Neuronal stem cell (in vitro differentiated cells): ENCODE results near the gene USP20.

Experiments
- DNase-seq: peaks from one replicate; pipeline ENCODE4 v3.0.0-alpha.2; 2013; ENCODE audit warnings: low spot score
- H2AFZ ChIP-seq: one replicate; pipeline ENCODE4 v1.6.1; 2013; ENCODE audit warnings: mild to moderate bottlenecking, low read length, inconsistent platforms
- H2AK5ac ChIP-seq: 2 replicates; pipeline ENCODE4 v1.6.1; 2013; ENCODE audit warnings: low read depth, mild to moderate bottlenecking, inconsistent platforms, low read length, moderate library complexity, mixed read lengths
- H2BK120ac ChIP-seq: 2 replicates; pipeline ENCODE4 v1.6.1; 2013; ENCODE audit warnings: low read depth, mild to moderate bottlenecking, inconsistent platforms, low read length, moderate library complexity, mixed read lengths
- H2BK12ac ChIP-seq: one replicate; pipeline ENCODE4 v1.6.1; 2013; ENCODE audit warnings: low read length, inconsistent platforms
- H2BK15ac ChIP-seq: 2 replicates; pipeline ENCODE4 v1.6.1; 2013; ENCODE audit warnings: mild to moderate bottlenecking, low read length, inconsistent platforms, mixed read lengths
- H2BK5ac ChIP-seq: one replicate; pipeline ENCODE4 v1.6.1; 2013; ENCODE audit warnings: inconsistent platforms, mild to moderate bottlenecking, low read length, moderate library complexity
- H3K14ac ChIP-seq: one replicate; pipeline ENCODE4 v1.6.1; 2013; ENCODE audit warnings: low read length, inconsistent platforms
- H3K18ac ChIP-seq: 2 replicates; pipeline ENCODE4 v1.6.1; 2013; ENCODE audit warnings: low read length, inconsistent platforms
- H3K23ac ChIP-seq: 2 replicates; pipeline ENCODE4 v1.6.1; 2013; ENCODE audit warnings: low read depth, mild to moderate bottlenecking, mixed read lengths, low read length, inconsistent platforms; ENCODE audit not compliant: poor library complexity
- H3K27ac ChIP-seq: replicated peaks from 3 replicates; pipeline ENCODE4 v1.5.1; 2013; ENCODE audit warnings: low read length, inconsistent platforms
- H3K27me3 ChIP-seq, 3 experiments: 2 replicates each; pipeline ENCODE4 v1.6.1; 2013; ENCODE audit warnings: low read length in 3 of 3, mild to moderate bottlenecking in 2 of 3, inconsistent platforms in 1 of 3, low read depth in 1 of 3, mixed read lengths in 1 of 3, moderate library complexity in 1 of 3; ENCODE audit not compliant: control insufficient read depth in 3 of 3, insufficient read depth in 3 of 3
- H3K36me3 ChIP-seq, 2 donors: replicated peaks in 1 of 2; 2 replicates each; pipeline ENCODE4 v1.6.1; 2013; ENCODE audit warnings: low read length in 2 of 2; ENCODE audit not compliant: control insufficient read depth in 2 of 2, insufficient read depth in 2 of 2
- H3K4ac ChIP-seq: 2 replicates; pipeline ENCODE4 v1.6.1; 2013; ENCODE audit warnings: inconsistent platforms, mild to moderate bottlenecking, low read length, moderate library complexity
- H3K4me1 ChIP-seq, 2 donors: 1 replicate in 1 of 2; 2 replicates in 1 of 2; pipeline ENCODE4 v1.6.1; 2013; ENCODE audit warnings: low read length in 2 of 2, low read depth in 1 of 2; ENCODE audit not compliant: control insufficient read depth in 2 of 2, insufficient read depth in 1 of 2
- H3K4me2 ChIP-seq: one replicate; pipeline ENCODE4 v1.6.1; 2013; ENCODE audit warnings: mild to moderate bottlenecking, low read length, inconsistent platforms; ENCODE audit not compliant: insufficient read depth, poor library complexity, severe bottlenecking
- H3K4me3 ChIP-seq, 2 donors: 2 replicates each; pipeline ENCODE4 v1.5.1; 2013; ENCODE audit warnings: low read length in 2 of 2, mild to moderate bottlenecking in 2 of 2, inconsistent platforms in 1 of 2, moderate library complexity in 1 of 2
- H3K79me1 ChIP-seq: one replicate; pipeline ENCODE4 v1.6.1; 2013; ENCODE audit warnings: low read depth, mild to moderate bottlenecking, inconsistent platforms, low read length, moderate library complexity
- H3K9ac ChIP-seq: one replicate; pipeline ENCODE4 v1.6.1; 2013; ENCODE audit warnings: mild to moderate bottlenecking, low read depth, low read length, inconsistent platforms; ENCODE audit not compliant: poor library complexity
- H3K9me3 ChIP-seq, 2 donors: replicated peaks in 1 of 2; 2 replicates each; pipeline versions ENCODE3 to v1.6.1; 2013; ENCODE audit warnings: low read length in 2 of 2, mild to moderate bottlenecking in 2 of 2, inconsistent platforms in 1 of 2, low read depth in 1 of 2, mixed read lengths in 1 of 2, moderate library complexity in 1 of 2; ENCODE audit not compliant: control insufficient read depth in 2 of 2, insufficient read depth in 1 of 2
- H4K8ac ChIP-seq: one replicate; pipeline ENCODE4 v1.6.1; 2013; ENCODE audit warnings: low read depth, mild to moderate bottlenecking, inconsistent platforms, low read length, moderate library complexity
- H4K91ac ChIP-seq: one replicate; pipeline ENCODE4 v1.6.1; 2013; ENCODE audit warnings: low read length, low read depth, mild to moderate bottlenecking, inconsistent platforms; ENCODE audit not compliant: poor library complexity
- WGBS, 2 donors: extraction: QIAGEN DNeasy Blood & Tissue Kit; methylation state at CpG; one replicate each; pipeline ENCODE4 v1.1.7; 2013; ENCODE audit warnings: missing lambda C conversion rate in 2 of 2, mixed read lengths in 1 of 2; ENCODE audit not compliant: insufficient read length in 2 of 2, insufficient replicate concordance in 1 of 2; ENCODE audit errors: extremely low coverage in 2 of 2; 5-methylcytosine and 5-hydroxymethylcytosine counted together

Gene USP20

GRCh38 chr9:129919841-129920240, 84.6 kb downstream of the USP20 start:
- Histone ChIP-seq H3K27ac (no peak overlapping the region), H3K4me1 (no peaks in the 10 kb centered on the region), H3K79me1 (no peaks in the 10 kb centered on the region), H2BK12ac (no peak overlapping the region), H2BK15ac (no peak overlapping the region), H2BK120ac (no peak overlapping the region), H3K23ac (no peak overlapping the region), H4K91ac (no peak overlapping the region), H2AFZ (no peak overlapping the region), H3K4me3 (no peak overlapping the region), H2BK5ac (no peak overlapping the region), H3K27me3 (no peaks in the 10 kb centered on the region), H2AK5ac (no peak overlapping the region), H3K4me2 (no peak overlapping the region), H3K9me3 (no peaks in the 10 kb centered on the region), H4K8ac (no peak overlapping the region), H3K36me3 (peaks cover 5 to 41% of the 10 kb centered on the region in 2 donors), H3K18ac (no peak overlapping the region), H3K9ac (no peak overlapping the region), H3K4ac (no peak overlapping the region), H3K14ac (no peak overlapping the region)
- DNase-seq = no peak
- WGBS, 2 donors = no CpG with 5 or more reads among the region's 3 CpGs

GRCh38 chr9:129921905-129922304, 86.6 kb downstream of the USP20 start:
- Histone ChIP-seq H2BK15ac (no peak overlapping the region), H3K4me2 (no peak overlapping the region)
- no CpG with 5 or more reads among the region's 4 CpGs for WGBS, 2 donors

GRCh38 chr9:129923589-129923988, 88.3 kb downstream of the USP20 start:
- Histone ChIP-seq H2BK5ac (no peak overlapping the region), H4K8ac (no peak overlapping the region), H3K27me3 (no peaks in the 10 kb centered on the region), H2AFZ (no peak overlapping the region), H4K91ac (no peak overlapping the region), H3K27ac (no peak overlapping the region), H3K4ac (no peak overlapping the region), H3K79me1 (no peaks in the 10 kb centered on the region), H2AK5ac (no peak overlapping the region), H3K36me3 (peaks cover 7 to 61% of the 10 kb centered on the region in 2 donors), H3K4me3 (no peak overlapping the region), H3K4me2 (no peak overlapping the region), H2BK12ac (no peak overlapping the region), H2BK120ac (no peak overlapping the region), H2BK15ac (no peak overlapping the region), H3K14ac (no peak overlapping the region), H3K18ac (no peak overlapping the region), H3K23ac (no peak overlapping the region), H3K4me1 (no peaks in the 10 kb centered on the region), H3K9ac (no peak overlapping the region), H3K9me3 (no peaks in the 10 kb centered on the region)
- no peak for DNase-seq
- no CpG with 5 or more reads among the region's 6 CpGs for WGBS, 2 donors

More at GRCh38 chr9:129921905-129922304, 86.6 kb downstream of the USP20 start:
- DNase-seq = no peak
- H3K4me1 ChIP-seq = no peaks in the 10 kb centered on the region
- H3K18ac ChIP-seq = no peak overlapping the region
- no peak overlapping the region for H4K91ac ChIP-seq
- no peaks in the 10 kb centered on the region for H3K9me3 ChIP-seq
- H3K27me3 ChIP-seq = no peaks in the 10 kb centered on the region
- H3K23ac ChIP-seq = no peak overlapping the region
- H3K79me1 ChIP-seq = no peaks in the 10 kb centered on the region
- H3K9ac ChIP-seq = no peak overlapping the region
- H2AK5ac ChIP-seq = no peak overlapping the region
- no peak overlapping the region for H2BK120ac ChIP-seq
- no peak overlapping the region for H3K4ac ChIP-seq
- H2AFZ ChIP-seq = no peak overlapping the region
- no peak overlapping the region for H3K14ac ChIP-seq
- H3K27ac ChIP-seq = no peak overlapping the region
- H2BK5ac ChIP-seq = no peak overlapping the region
- H2BK12ac ChIP-seq = no peak overlapping the region
- no peak overlapping the region for H4K8ac ChIP-seq
- peaks cover 7 to 53% of the 10 kb centered on the region in 2 donors for H3K36me3 ChIP-seq
- no peak overlapping the region for H3K4me3 ChIP-seq

GRCh38 chr9:129929496-129930125, 94.4 kb downstream of the USP20 start:
- no peak overlapping the region for H3K4me2 ChIP-seq
- H3K9me3 ChIP-seq = no peaks in the 10 kb centered on the region
- H3K4ac ChIP-seq = no peak overlapping the region
- H4K91ac ChIP-seq = no peak overlapping the region
- no peak for DNase-seq
- H3K14ac ChIP-seq = no peak overlapping the region
- H3K27me3 ChIP-seq = no peaks in the 10 kb centered on the region
- H2BK120ac ChIP-seq = no peak overlapping the region
- H3K4me1 ChIP-seq = peaks cover 8 to 16% of the 10 kb centered on the region in 2 donors
- no peak overlapping the region for H2BK5ac ChIP-seq
- H3K23ac ChIP-seq = no peak overlapping the region
- no peak overlapping the region for H2BK12ac ChIP-seq
- no peak overlapping the region for H2AFZ ChIP-seq
- no peak overlapping the region for H3K27ac ChIP-seq
- H3K36me3 ChIP-seq = peaks cover 4 to 36% of the 10 kb centered on the region in 2 donors
- no peak overlapping the region for H3K9ac ChIP-seq
- no CpG with 5 or more reads among the region's 9 CpGs for WGBS, 2 donors
- no peak overlapping the region for H2AK5ac ChIP-seq
- H3K79me1 ChIP-seq = peaks cover 1% of the 10 kb centered on the region
- no peak overlapping the region for H4K8ac ChIP-seq
- no peak overlapping the region for H3K4me3 ChIP-seq
- no peak overlapping the region for H3K18ac ChIP-seq
- no peak overlapping the region for H2BK15ac ChIP-seq
